ENCODE data around the gene PROM2. TPM values are rescaled to one million over a fixed set of nuclear protein-coding genes. Genes with fewer than 3 reads are reported as not detected.

The PROM2 gene
- total and polyA plus RNA-seq, 2 experiments from 2014 or later = 2.1 to 2.2 TPM

- H3K9me3 Mint-ChIP-seq = peaks cover 20% of the 10 kb centered on the region
- H3K27ac Mint-ChIP-seq = no peak overlapping the region
- no peak overlapping the region for H3K4me2 ChIP-seq
- H3K4me1 ChIP-seq (ENCODE audit: insufficient read depth) = no peaks in the 10 kb centered on the region
- no peaks in the 10 kb centered on the region for H3K36me3 ChIP-seq (ENCODE audit: insufficient read depth)
- ATAC-seq = no peak
- H4K20me1 ChIP-seq (replicated peaks; ENCODE audit: insufficient read depth) = no peaks in the 10 kb centered on the region
- DNase-seq (ENCODE audit: low spot score) = no peak
- peaks cover 3% of the 10 kb centered on the region for H3K4me1 Mint-ChIP-seq
- no peak overlapping the region for H3K27ac ChIP-seq (ENCODE audit: low read depth)
- H2AFZ ChIP-seq = no peak overlapping the region
- no peaks in the 10 kb centered on the region for H3F3A ChIP-seq (replicated peaks; ENCODE audit: low read depth)
- no peak overlapping the region for H3K4me3 ChIP-seq
- H3K79me2 ChIP-seq (replicated peaks; ENCODE audit: insufficient read depth) = no peaks in the 10 kb centered on the region
- no peak overlapping the region for H3K4me3 Mint-ChIP-seq
- peaks cover 6% of the 10 kb centered on the region for H3K27me3 Mint-ChIP-seq (ENCODE audit: insufficient read depth, low read depth, poor library complexity)
- peaks cover 15% of the 10 kb centered on the region for H3K36me3 Mint-ChIP-seq (ENCODE audit: low read depth)
- H3K9me2 ChIP-seq (ENCODE audit: insufficient read depth) = no peaks in the 10 kb centered on the region
- no peaks in the 10 kb centered on the region for H3K27me3 ChIP-seq (ENCODE audit: insufficient read depth)
- TF ChIP-seq ETS1 (IDR thresholded peaks at IDR 0.05) = no peak
- no peak for TF ChIP-seq CREB1 (CRISPR knock-in tag; IDR thresholded peaks at IDR 0.05; ENCODE audit: low read depth)
- no peak for TF ChIP-seq POLR2AphosphoS5 (IDR thresholded peaks at IDR 0.05; ENCODE audit: low read depth)
- no peak for TF ChIP-seq REST (IDR thresholded peaks at IDR 0.05; ENCODE audit: unreplicated experiment)
Measured at GRCh38 chr2:95287336-95287735, 13.1 kb downstream of the PROM2 start.

- Histone ChIP-seq H3K27ac (ENCODE audit: low read depth) (no peak overlapping the region), H4K20me1 (replicated peaks; ENCODE audit: insufficient read depth) (no peaks in the 10 kb centered on the region), H3K9me2 (ENCODE audit: insufficient read depth) (no peaks in the 10 kb centered on the region), H3K4me2 (no peak overlapping the region), H3K4me1 (ENCODE audit: insufficient read depth) (no peaks in the 10 kb centered on the region), H3K79me2 (replicated peaks; ENCODE audit: insufficient read depth) (no peaks in the 10 kb centered on the region), H3K27me3 (ENCODE audit: insufficient read depth) (no peaks in the 10 kb centered on the region), H3F3A (replicated peaks; ENCODE audit: low read depth) (no peaks in the 10 kb centered on the region), H2AFZ (no peak overlapping the region), H3K4me3 (no peak overlapping the region), H3K36me3 (ENCODE audit: insufficient read depth) (no peaks in the 10 kb centered on the region)
- Mint-ChIP-seq H3K27me3 (ENCODE audit: insufficient read depth, low read depth, poor library complexity) (peaks cover 6% of the 10 kb centered on the region), H3K27ac (0 out of 2 replicates have a peak overlapping the region, but pooled peaks have one; percentile 62), H3K36me3 (ENCODE audit: low read depth) (peaks cover 15% of the 10 kb centered on the region), H3K4me1 (peaks cover 3% of the 10 kb centered on the region), H3K9me3 (peaks cover 20% of the 10 kb centered on the region), H3K4me3 (no peak overlapping the region)
- TF ChIP-seq CTCF (conservative IDR thresholded peaks at IDR 0.05; ENCODE audit: low read depth in 2 of 2) (no peak), ZNF331 (CRISPR knock-in tag; IDR thresholded peaks at IDR 0.05; ENCODE audit: low read depth) (no peak), ZNF114 (CRISPR knock-in tag; IDR thresholded peaks at IDR 0.05) (no peak), STAT1 (IDR thresholded peaks at IDR 0.05; ENCODE audit: unreplicated experiment) (no peak), REST (IDR thresholded peaks at IDR 0.05; ENCODE audit: unreplicated experiment) (no peak), ETS1 (IDR thresholded peaks at IDR 0.05) (no peak), EZH2phosphoT487 (IDR thresholded peaks at IDR 0.05; ENCODE audit: unreplicated experiment) (no peak), EZH2 (IDR thresholded peaks at IDR 0.05; ENCODE audit: low read depth, unreplicated experiment) (no peak)
- no peak for DNase-seq (ENCODE audit: low spot score)
- ATAC-seq = no peak
Measured at GRCh38 chr2:95287806-95288205, 13.6 kb downstream of the PROM2 start.

Measured in GM23338 (cell line).